HG02981 (cell line): ENCODE results near the gene ASPSCR1.

ENCODE experiments used
- ATAC-seq: cut with Tn5 transposase; IDR thresholded peaks from one replicate; pipeline ENCODE4 v1.9.1; 2021; ENCODE audit warnings: mild to moderate bottlenecking, moderate library complexity; ENCODE audit not compliant: unreplicated experiment

The ASPSCR1 gene

DNA sequence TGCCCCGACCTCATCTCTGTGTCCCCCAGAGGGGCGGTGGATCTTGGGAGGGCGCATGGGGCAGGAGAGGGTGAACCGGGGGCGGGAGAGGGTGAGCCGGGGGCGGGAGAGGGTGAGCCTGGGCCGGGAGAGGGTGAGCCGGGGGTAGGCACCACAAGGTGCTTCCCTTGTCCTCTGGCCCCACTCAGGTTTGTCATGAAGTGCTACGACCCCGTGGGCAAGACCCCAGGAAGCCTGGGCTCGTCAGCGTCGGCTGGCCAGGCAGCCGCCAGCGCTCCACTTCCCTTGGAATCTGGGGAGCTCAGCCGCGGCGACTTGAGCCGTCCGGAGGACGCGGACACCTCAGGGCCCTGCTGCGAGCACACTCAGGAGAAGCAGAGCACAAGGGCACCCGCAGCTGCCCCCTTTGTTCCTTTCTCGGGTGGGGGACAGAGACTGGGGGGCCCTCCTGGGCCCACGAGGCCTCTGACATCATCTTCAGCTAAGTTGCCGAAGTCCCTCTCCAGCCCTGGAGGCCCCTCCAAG, 18.9 kb downstream of the ASPSCR1 start:
- no peak for ATAC-seq

DNA sequence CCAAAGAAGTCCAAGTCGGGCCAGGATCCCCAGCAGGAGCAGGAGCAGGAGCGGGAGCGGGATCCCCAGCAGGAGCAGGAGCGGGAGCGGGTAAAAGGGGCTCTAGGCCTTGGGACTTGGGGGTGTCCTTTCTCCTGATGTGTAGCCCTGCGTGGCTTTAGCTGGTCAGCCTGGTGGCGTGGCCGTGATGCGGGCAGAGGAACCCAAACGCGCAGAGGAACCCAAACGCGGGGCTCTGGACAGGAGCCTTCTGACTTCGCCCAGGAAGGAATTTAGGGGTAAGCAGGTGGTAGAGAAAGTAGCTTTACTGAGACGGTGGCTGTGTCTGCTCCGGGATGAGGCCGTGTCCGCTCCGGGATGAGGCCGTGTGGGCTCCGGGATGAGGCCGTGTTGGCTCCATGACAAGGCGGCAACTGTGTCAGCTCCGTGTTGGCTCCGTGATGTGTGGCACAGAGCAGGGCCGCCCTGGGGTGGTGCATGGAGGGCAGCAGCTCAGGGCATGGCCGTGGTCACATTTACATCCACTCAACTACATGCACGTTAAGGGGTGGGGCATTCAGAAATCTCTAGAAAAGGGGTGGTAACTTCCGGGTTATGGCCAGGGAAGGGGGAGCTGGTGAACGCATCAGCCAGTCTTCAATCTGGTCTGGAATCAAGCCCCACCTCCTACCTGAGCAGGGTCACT, 19.5 kb downstream of the ASPSCR1 start:
- no peak for ATAC-seq

DNA sequence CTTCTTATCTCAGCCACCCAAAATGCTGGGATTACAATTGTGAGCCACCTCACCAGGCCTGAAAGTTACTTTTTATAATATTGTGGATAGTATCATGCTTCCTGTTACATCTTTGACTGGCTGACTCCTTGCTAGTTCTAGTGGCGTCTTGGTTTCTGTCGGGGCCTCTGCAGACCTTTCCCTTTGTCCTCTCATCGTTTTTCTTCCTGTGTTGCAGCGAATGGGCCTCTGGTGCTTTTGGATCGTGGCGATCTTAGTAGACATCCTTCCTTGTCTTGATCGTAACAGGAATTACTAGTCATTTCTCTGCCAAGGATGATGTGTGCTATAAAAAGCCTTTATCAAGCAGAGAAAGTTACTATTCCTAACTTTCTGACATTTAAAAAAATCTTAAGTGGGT, 20.8 kb downstream of the ASPSCR1 start:
- ATAC-seq = no peak

DNA sequence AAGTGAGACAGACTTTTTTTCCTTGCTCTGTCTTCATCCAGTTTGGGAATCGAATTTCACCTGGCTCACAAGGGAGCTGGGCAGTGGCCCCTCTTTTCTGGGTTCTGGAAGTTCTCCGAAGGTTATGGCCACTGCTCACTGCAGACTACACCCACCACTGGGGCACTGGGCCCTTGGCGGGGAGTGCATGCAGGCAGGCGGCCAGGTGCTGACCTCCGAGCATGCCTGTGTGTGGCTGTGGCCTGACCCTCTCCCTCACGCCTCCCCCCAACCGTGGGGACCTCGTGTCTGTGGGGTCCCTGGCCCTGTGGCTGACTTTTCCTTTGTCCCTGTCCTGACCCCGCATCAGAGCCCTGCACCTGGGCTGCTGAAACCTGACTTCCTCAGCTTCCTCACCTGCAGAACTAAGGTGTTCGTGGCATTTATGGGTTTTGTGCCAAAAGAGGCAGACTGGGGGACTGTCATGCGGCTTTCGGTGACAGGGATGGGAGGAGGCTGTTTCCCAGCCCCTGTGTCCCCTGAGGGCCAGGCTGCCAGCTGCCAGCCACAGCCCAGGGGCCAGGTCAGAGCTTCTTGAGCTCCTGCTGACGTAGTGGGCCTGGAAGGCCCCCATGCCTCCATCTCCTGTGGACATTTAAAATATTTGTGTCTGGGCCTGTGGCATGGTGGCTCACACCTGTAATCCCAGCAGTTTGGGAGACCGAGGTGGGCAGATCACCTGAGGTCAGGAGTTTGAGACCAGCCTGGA, 21.4 kb downstream of the ASPSCR1 start:
- no peak for ATAC-seq

DNA sequence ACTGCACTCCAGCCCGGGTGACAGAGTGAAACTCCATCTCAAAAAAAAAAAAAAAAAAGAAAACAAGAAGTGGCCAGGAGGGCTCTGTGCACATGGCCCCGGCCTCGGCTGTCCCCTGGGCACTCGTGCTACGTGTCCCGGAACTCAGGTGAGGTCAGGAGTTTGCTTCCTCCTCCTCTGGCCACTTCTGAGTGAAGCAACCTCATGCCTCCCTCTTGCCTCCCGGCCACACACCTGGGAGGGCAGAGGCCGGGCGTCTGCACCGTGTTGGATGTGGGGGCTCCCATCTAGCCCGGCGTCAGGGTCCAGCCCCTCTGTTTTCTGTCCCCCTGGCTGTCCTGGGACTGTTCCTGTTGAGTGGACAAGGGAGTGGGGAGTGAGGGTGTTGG, 22.2 kb downstream of the ASPSCR1 start:
- ATAC-seq = no peak

DNA sequence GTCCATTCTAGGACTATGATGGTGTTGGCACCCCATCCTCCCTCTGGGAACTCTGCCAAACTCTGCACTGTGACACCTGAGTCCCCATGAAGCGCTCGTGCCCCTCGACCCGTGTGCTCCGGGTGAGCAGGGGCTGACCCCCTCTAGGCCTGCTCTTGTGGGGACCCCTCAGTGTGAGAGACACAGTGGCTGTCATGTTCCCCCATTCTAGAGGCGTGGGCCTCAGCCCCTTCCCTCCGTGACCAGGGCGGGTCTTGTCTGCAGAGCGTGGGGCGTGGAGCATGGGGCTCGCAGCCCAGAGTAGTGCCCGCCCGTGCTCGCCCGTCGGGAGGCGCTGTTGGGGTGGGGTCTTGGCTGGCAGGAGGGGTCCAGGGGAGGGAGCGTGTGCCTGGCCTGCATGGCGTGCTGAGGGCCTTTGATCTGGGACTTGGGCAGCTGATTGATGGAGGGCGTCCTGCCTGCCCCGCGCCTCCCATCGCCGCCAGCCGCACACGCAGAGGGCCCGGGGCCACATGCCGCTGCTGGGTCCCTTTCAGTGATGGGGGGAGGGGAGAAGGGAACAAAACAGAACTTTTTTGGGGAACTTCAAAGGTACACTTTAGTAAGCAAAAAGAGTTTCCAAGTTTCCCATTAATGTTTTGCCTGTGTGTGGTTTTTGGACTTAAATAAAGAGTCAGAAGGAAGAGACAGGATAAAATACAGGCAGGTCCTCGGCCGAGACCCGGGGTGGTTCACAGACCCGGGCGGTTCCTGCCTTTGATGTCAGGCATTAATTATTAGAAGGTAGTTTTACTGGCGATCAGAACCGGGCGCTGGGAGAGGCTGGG, 22.8 kb downstream of the ASPSCR1 start:
- ATAC-seq = no peak

GRCh38 chr17:82000803-82001570, 23.6 kb downstream of the ASPSCR1 start:
- no peak for ATAC-seq

DNA sequence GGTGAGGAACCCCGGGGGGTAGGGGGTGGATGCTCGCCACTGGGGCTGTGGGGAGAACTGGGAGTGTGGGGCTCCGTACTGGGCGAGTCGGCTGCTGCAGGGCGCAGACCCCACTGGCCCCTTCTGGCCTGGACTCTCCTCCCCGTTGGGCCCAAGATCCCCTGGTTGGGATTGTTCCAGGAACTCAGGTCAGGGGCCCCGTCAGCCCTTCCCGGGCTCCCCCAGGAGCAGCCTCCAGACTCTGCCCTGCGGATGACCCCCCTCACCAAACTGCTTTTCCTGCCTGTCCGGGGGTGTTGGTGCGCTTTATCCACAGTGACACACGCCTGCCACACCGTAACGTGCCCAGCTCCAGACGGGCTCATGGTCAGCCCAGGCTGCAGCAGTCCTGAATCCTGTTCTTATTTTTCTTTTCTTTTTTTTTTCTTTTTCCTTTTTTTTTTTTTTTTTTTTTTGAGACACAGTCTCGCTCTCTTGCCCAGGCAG, 24.2 kb downstream of the ASPSCR1 start:
- ATAC-seq = no peak

DNA sequence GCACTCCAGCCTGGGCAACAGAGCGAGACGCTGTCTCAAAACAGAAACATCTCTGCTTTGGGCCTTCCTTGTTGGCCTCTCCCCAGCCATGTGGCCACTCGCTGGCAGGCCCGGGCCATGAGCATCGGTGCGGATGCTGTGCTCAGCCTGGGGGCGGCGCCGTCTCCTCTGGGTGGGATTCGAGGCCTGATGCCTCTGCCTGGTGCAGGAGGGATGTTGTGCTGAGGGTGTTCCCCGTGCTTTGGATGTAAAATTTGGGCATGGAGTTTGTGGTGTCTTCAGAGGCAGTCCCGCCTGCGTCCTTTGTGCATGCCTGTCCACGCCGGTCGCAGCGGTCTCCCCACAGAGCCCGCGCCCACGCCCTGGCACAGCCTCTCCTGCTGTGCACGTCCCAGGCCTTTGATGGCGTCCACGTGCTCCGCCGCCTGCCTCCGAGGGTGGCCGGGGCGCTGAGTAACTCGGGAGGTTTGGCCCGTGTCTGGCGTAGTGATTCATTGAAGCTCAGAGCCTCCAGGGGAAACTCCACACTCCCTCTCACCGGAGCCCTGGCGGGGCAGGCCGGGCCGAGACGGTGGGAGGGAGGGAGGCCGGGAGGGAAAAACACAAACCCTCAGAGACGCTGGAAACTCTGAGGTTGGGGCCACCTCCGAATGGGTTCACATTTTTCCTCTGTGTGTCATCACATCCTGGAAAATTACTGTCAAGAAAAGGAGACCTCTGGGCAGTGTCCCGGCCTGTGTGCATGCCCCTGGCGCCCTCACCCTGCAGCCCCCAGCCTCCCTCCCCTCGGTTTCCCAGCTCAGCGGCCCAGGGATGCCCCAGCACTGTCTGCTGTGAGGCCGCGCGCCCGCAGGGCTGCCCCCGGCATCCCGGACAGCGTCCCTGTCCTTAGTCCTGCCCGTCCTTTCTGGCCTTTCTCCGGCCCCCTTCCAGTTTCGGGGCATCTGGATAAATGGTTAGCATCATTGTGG, 26.3 kb downstream of the ASPSCR1 start:
- no peak for ATAC-seq

DNA sequence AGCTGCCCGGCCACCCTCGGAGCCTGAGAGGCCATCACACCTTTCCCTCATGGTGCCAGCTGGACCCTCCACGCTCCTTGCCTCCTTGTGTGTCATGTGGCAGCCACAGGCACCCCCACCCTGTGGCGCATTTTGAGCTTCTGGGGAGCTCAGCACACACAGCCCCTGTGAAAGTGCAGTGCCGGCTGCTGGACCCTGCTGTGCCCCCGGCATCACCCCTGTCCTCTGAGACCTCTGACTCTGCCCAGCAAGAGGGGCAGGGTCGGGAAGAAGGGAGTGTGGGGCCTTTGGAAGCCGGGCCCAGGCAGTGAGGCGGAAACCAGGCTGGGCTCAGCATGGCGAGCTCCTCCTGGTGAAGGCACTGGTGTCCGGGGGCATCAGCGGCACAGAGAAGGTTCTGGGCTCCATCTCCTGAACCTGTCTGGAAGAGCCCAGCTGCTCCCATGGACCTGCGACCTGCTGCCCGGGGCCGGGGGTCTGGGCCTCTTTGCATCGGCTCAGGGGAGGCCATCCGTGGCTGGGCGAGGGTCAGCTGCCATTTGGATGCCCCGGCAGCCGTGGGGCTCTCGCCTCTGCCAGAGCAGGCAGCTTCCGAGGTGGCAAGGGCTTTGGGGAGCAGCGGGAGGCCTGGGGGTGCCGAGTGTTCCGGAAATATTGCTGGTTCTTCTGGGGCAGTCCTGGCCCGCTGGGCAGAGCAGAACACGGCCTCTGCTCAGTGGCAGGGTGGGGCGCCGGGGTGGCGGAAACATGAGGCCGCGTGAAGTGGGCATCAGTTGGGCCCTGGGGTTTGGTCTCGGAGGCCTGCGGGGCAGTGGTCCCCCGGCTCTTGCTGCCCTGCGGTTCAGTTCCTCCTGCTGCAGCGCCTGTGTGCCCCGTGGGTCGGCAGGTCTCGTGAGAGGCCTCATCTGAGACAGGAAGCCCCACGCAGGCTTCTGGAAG, 27.4 kb downstream of the ASPSCR1 start:
- no peak for ATAC-seq

- ATAC-seq = no peak
Measured at GRCh38 chr17:82005701-82006348, 28.4 kb downstream of the ASPSCR1 start.

- ATAC-seq = no peak
Measured at GRCh38 chr17:82006468-82007227, 29.2 kb downstream of the ASPSCR1 start.

GRCh38 chr17:82007228-82007494, 29.7 kb downstream of the ASPSCR1 start:
- ATAC-seq = no peak

- ATAC-seq = no peak
Measured at GRCh38 chr17:82007495-82008257, 30.2 kb downstream of the ASPSCR1 start.

GRCh38 chr17:82008258-82008940, 31.0 kb downstream of the ASPSCR1 start:
- ATAC-seq = no peak

- ATAC-seq = no peak
Measured at GRCh38 chr17:82008941-82009405, 31.5 kb downstream of the ASPSCR1 start.
